Neural progenitor cell (in vitro differentiated cells): Measurements from ENCODE around the gene PVALEF. TPM values are rescaled to one million over a fixed set of nuclear protein-coding genes. Genes with fewer than 3 reads are reported as not detected.

ENCODE experiments used
- DNase-seq: peaks from one replicate; pipeline ENCODE4 v3.0.0-alpha.2; 2016; ENCODE audit warnings: low spot score
- H2AFZ ChIP-seq: fragments of 200-600 bp; sonication (generic); replicated peaks from 2 replicates; pipeline ENCODE4 v1.6.1; 2016; ENCODE audit warnings: antibody characterized with exemption
- H3F3A ChIP-seq: fragments of 200-600 bp; sonication (generic); 2 replicates; pipeline ENCODE4 v1.6.1; 2016; ENCODE audit warnings: antibody characterized with exemption, low read depth
- H3K27ac ChIP-seq: fragments of 200-600 bp; sonication (generic); 2 replicates; pipeline ENCODE4 v1.5.1; 2016; ENCODE audit warnings: mild to moderate bottlenecking
- H3K27me3 ChIP-seq: fragments of 200-600 bp; sonication (generic); 2 replicates; pipeline ENCODE4 v1.6.1; 2016; ENCODE audit warnings: mild to moderate bottlenecking, moderate library complexity
- H3K36me3 ChIP-seq: fragments of 200-600 bp; sonication (generic); 2 replicates; pipeline ENCODE4 v1.5.1; 2016
- H3K4me1 ChIP-seq: fragments of 200-600 bp; sonication (generic); 2 replicates; pipeline ENCODE4 v1.6.1; 2016; ENCODE audit warnings: mixed run types
- H3K4me2 ChIP-seq: fragments of 200-600 bp; sonication (generic); 2 replicates; pipeline ENCODE4 v1.6.1; 2016
- H3K4me3 ChIP-seq: fragments of 200-600 bp; sonication (generic); 2 replicates; pipeline ENCODE4 v1.5.1; 2016
- H3K79me2 ChIP-seq: fragments of 200-600 bp; sonication (generic); 2 replicates; pipeline ENCODE4 v1.6.1; 2016; ENCODE audit warnings: low read depth
- H3K9ac ChIP-seq: fragments of 200-600 bp; sonication (generic); 2 replicates; pipeline ENCODE4 v1.6.1; 2016
- H3K9me3 ChIP-seq: fragments of 200-600 bp; sonication (generic); 2 replicates; pipeline ENCODE4 v1.5.1; 2016; ENCODE audit warnings: low read depth
- H4K20me1 ChIP-seq: fragments of 200-600 bp; sonication (generic); 2 replicates; pipeline ENCODE4 v1.6.1; 2016; ENCODE audit warnings: low read depth
- H3K27ac Mint-ChIP-seq: 3 replicates; pipeline ENCODE4 v1.8.0; 2021; ENCODE audit warnings: mixed read lengths
- H3K27me3 Mint-ChIP-seq: 2 replicates; pipeline ENCODE4 v1.8.0; 2022; ENCODE audit warnings: low read depth, mild to moderate bottlenecking, inconsistent platforms, moderate library complexity, mixed read lengths; ENCODE audit not compliant: insufficient read depth
- H3K36me3 Mint-ChIP-seq: 3 replicates; pipeline ENCODE4 v1.8.0; 2021; ENCODE audit warnings: mixed read lengths
- H3K4me1 Mint-ChIP-seq: 3 replicates; pipeline ENCODE4 v1.8.0; 2021; ENCODE audit warnings: mixed read lengths
- H3K4me3 Mint-ChIP-seq: 3 replicates; pipeline ENCODE4 v1.8.0; 2021; ENCODE audit warnings: mild to moderate bottlenecking, moderate library complexity, mixed read lengths
- H3K9me3 Mint-ChIP-seq: 3 replicates; pipeline ENCODE4 v1.8.0; 2020; ENCODE audit warnings: mixed read lengths
- EZH2 ChIP-seq: fragments of 200-600 bp; sonication (generic); IDR thresholded peaks from 2 replicates; pipeline ENCODE4 v1.6.1; 2017; ENCODE audit warnings: antibody characterized with exemption, mild to moderate bottlenecking, moderate library complexity
- EZH2phosphoT487 ChIP-seq: fragments of 200-600 bp; sonication (generic); IDR thresholded peaks from 2 replicates; pipeline ENCODE4 v1.6.1; 2017; ENCODE audit warnings: antibody characterized with exemption
- microRNA counts: library from miRNA; unstranded; fragments of <30 nt; microRNA quantifications from one replicate; lab custom pipeline; 2016
- microRNA-seq: library from miRNA; unstranded; fragments of <30 nt; microRNA quantifications from one replicate; pipeline ENCODE4, GENCODE V29; 2016
- small RNA-seq: library from RNA; depleted of rRNA; stranded (forward); fragments of <200 nt; gene quantifications from one replicate; pipeline ENCODE3, GENCODE V24; 2015
- total RNA-seq: library from RNA; depleted of rRNA; stranded (reverse); fragments of >200 nt; gene quantifications from 2 replicates; pipeline ENCODE4 v1.2.3, GENCODE V29; 2015; ENCODE audit warnings: low replicate concordance
- TF ChIP-seq, protein P1 (sequence below): fragments of 200-600 bp; sonication (generic); IDR thresholded peaks from 2 replicates; pipeline ENCODE4 v1.5.1; 2017; ENCODE audit warnings: antibody characterized with exemption, mild to moderate bottlenecking

Gene PVALEF
- total RNA-seq, 1 donor from 2014 or later = not detected

DNA sequence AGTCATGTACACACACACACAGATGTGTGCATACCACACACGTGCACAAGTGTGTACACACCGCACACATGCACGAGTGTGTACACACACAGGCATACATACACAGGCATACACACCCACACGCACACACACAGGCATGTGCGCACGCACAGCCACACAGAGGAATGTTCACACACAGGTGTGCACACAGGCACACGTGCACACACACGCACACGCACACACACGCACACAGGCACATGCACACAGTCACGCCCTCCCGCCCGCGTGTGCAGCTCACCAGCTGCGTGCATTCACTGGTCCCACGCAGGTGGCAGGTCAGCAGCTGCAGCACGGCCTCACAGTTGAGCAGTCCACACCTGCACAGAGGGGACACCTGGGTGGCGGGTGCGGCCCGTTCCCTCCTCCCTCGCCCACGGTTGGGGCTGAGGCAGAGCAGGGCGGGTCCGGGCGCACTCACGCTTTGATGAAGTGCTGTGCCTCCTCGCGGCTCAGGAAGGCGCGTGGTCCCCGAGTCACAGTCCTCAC, 65.9 kb downstream of the PVALEF start:
- Mint-ChIP-seq H3K9me3 (peaks cover 3% of the 10 kb centered on the region), H3K4me1 (peaks cover 5% of the 10 kb centered on the region), H3K27me3 (peaks cover 5% of the 10 kb centered on the region), H3K27ac (peak overlapping the region; percentile 28), H3K36me3 (peaks cover 11% of the 10 kb centered on the region), H3K4me3 (peak overlapping the region; percentile 0)
- H3K9ac ChIP-seq = no peak overlapping the region
- no peaks in the 10 kb centered on the region for H3K79me2 ChIP-seq
- TF ChIP-seq EZH2 (no peak), EZH2phosphoT487 (no peak)
- TF ChIP-seq, protein P1, sequence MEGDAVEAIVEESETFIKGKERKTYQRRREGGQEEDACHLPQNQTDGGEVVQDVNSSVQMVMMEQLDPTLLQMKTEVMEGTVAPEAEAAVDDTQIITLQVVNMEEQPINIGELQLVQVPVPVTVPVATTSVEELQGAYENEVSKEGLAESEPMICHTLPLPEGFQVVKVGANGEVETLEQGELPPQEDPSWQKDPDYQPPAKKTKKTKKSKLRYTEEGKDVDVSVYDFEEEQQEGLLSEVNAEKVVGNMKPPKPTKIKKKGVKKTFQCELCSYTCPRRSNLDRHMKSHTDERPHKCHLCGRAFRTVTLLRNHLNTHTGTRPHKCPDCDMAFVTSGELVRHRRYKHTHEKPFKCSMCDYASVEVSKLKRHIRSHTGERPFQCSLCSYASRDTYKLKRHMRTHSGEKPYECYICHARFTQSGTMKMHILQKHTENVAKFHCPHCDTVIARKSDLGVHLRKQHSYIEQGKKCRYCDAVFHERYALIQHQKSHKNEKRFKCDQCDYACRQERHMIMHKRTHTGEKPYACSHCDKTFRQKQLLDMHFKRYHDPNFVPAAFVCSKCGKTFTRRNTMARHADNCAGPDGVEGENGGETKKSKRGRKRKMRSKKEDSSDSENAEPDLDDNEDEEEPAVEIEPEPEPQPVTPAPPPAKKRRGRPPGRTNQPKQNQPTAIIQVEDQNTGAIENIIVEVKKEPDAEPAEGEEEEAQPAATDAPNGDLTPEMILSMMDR = no peak
- H3K4me2 ChIP-seq = no peak overlapping the region
- no peak for DNase-seq
- H3K4me1 ChIP-seq = no peaks in the 10 kb centered on the region
- H4K20me1 ChIP-seq = no peaks in the 10 kb centered on the region
- H3K36me3 ChIP-seq = no peaks in the 10 kb centered on the region
- H3K27ac ChIP-seq = no peak overlapping the region
- H2AFZ ChIP-seq = no peak overlapping the region
- no peaks in the 10 kb centered on the region for H3K9me3 ChIP-seq
- H3K27me3 ChIP-seq = no peaks in the 10 kb centered on the region
- H3F3A ChIP-seq = no peaks in the 10 kb centered on the region
- no peak overlapping the region for H3K4me3 ChIP-seq

GRCh38 chr17:81231766-81232581, 66.7 kb downstream of the PVALEF start:
- Mint-ChIP-seq H3K4me1 (peaks cover 5% of the 10 kb centered on the region), H3K9me3 (no peaks in the 10 kb centered on the region), H3K27me3 (peaks cover 5% of the 10 kb centered on the region), H3K27ac (no peak overlapping the region), H3K36me3 (peaks cover 11% of the 10 kb centered on the region), H3K4me3 (no peak overlapping the region)
- TF ChIP-seq EZH2phosphoT487 = no peak
- TF ChIP-seq EZH2 = no peak
- TF ChIP-seq, protein P1 = no peak
- no peak for DNase-seq
- Histone ChIP-seq H3K79me2 (no peaks in the 10 kb centered on the region), H3K36me3 (no peaks in the 10 kb centered on the region), H3F3A (no peaks in the 10 kb centered on the region), H3K4me2 (no peak overlapping the region), H3K27ac (no peak overlapping the region), H3K9ac (no peak overlapping the region), H3K9me3 (no peaks in the 10 kb centered on the region), H4K20me1 (no peaks in the 10 kb centered on the region), H3K4me1 (no peaks in the 10 kb centered on the region), H3K27me3 (no peaks in the 10 kb centered on the region), H2AFZ (no peak overlapping the region), H3K4me3 (no peak overlapping the region)

MicroRNAs within 50 kb of the gene (microRNA counts, 767-probe panel; counts per million panel counts)
- microRNA hsa-miR-1250 (lab: Ali Mortazavi, UCI) = 460 counts per million, percentile 90 among the panel's probes with 10 or more counts
- 460 counts per million, percentile 90 among the panel's probes with 10 or more counts for microRNA hsa-miR-338-3p (lab: Ali Mortazavi, UCI)
- 460 counts per million, percentile 90 among the panel's probes with 10 or more counts for microRNA hsa-miR-338-5p (lab: Ali Mortazavi, UCI)
- 460 counts per million, percentile 90 among the panel's probes with 10 or more counts for microRNA hsa-miR-657 (lab: Ali Mortazavi, UCI)

Small RNAs within 50 kb of the gene (microRNA-seq; reads per million reads assigned to microRNA genes)
- gene MIR1250 = 1.5 reads per million
- not detected for gene MIR3065
- not detected for gene MIR338
- gene MIR657 = not detected

Small RNAs within 50 kb of the gene (small RNA-seq; reads per million reads assigned to genes)
- gene MIR1250 (not detected), gene MIR3065 (0.64 reads per million, percentile 65 among the genes with 10 or more reads in this experiment), gene MIR657 (not detected)

Other genes starting within 250 kb of the PVALEF start
- gene CHMP6, start 173.7 kb upstream of the PVALEF start, total RNA-seq = 11.5 and 20.9 TPM in 2 replicates
- gene BAIAP2, start 130.4 kb upstream of the PVALEF start, total RNA-seq = 15.6 and 16.1 TPM in 2 replicates
- 0.32 and 4.4 TPM in 2 replicates for gene AATK, start 714 bp downstream of the PVALEF start, total RNA-seq
- gene CEP131, start 57.5 kb downstream of the PVALEF start, total RNA-seq = 7.7 and 40.9 TPM in 2 replicates
- 20.6 and 28.0 TPM in 2 replicates for gene TEPSIN, start 73.5 kb downstream of the PVALEF start, total RNA-seq
- gene NDUFAF8, start 73.8 kb downstream of the PVALEF start, total RNA-seq = 29.8 and 34.7 TPM in 2 replicates
- gene SLC38A10, start 129.8 kb downstream of the PVALEF start, total RNA-seq = 8.3 and 31.4 TPM in 2 replicates
- gene BAHCC1, start 229.9 kb downstream of the PVALEF start, total RNA-seq = 3.4 and 26.3 TPM in 2 replicates